H9 (cell line): ENCODE results near the gene CARD19. TPM values are rescaled to one million over a fixed set of nuclear protein-coding genes. Genes with fewer than 3 reads are reported as not detected.
A peak's percentile ranks its signal among the peaks of the same experiment; 100 is the strongest.

Source experiments
- DNase-seq: peaks from one replicate; pipeline ENCODE4 v3.0.0-alpha.2; 2017
- H2AFZ ChIP-seq: one replicate; pipeline ENCODE4 v1.6.1; 2013; ENCODE audit warnings: mild to moderate bottlenecking, low read length, control low read depth, moderate library complexity
- H2AK5ac ChIP-seq: 2 replicates; pipeline ENCODE4 v1.6.1; 2013; ENCODE audit warnings: low read length, control low read depth, mixed read lengths; ENCODE audit not compliant: insufficient read length
- H2BK120ac ChIP-seq: one replicate; pipeline ENCODE4 v1.6.1; 2013; ENCODE audit warnings: low read depth, mild to moderate bottlenecking, low read length, control low read depth, inconsistent platforms; ENCODE audit not compliant: poor library complexity, severe bottlenecking
- H2BK12ac ChIP-seq: 2 replicates; pipeline ENCODE4 v1.6.1; 2013; ENCODE audit warnings: low read length, control low read depth, mixed read lengths, low read depth; ENCODE audit not compliant: insufficient read length
- H2BK15ac ChIP-seq: 2 replicates; pipeline ENCODE4 v1.6.1; 2013; ENCODE audit warnings: low read depth, low read length, control low read depth
- H2BK20ac ChIP-seq: one replicate; pipeline ENCODE4 v1.6.1; 2013; ENCODE audit warnings: low read depth, mild to moderate bottlenecking, low read length, control low read depth, inconsistent platforms; ENCODE audit not compliant: poor library complexity, severe bottlenecking
- H2BK5ac ChIP-seq: 2 replicates; pipeline ENCODE4 v1.6.1; 2013; ENCODE audit warnings: low read length, control low read depth, mixed read lengths; ENCODE audit not compliant: insufficient read length
- H3K14ac ChIP-seq: 2 replicates; pipeline ENCODE4 v1.6.1; 2013; ENCODE audit warnings: low read length, control low read depth; ENCODE audit not compliant: insufficient read depth
- H3K18ac ChIP-seq: 2 replicates; pipeline ENCODE4 v1.6.1; 2013; ENCODE audit warnings: low read depth, mild to moderate bottlenecking, mixed read lengths, low read length, control low read depth; ENCODE audit not compliant: insufficient read length
- H3K23ac ChIP-seq: 2 replicates; pipeline ENCODE4 v1.6.1; 2013; ENCODE audit warnings: low read length, control low read depth, mixed read lengths, low read depth; ENCODE audit not compliant: insufficient read length
- H3K23me2 ChIP-seq: 2 replicates; pipeline ENCODE4 v1.6.1; 2013; ENCODE audit warnings: low read depth, mild to moderate bottlenecking, mixed read lengths, low read length, control low read depth; ENCODE audit not compliant: insufficient read length, poor library complexity, severe bottlenecking
- H3K27ac ChIP-seq: 2 replicates; pipeline ENCODE4 v1.5.1; 2013; ENCODE audit warnings: low read length, control low read depth, mixed read lengths, low read depth; ENCODE audit not compliant: insufficient read length
- H3K27me3 ChIP-seq: 2 replicates; pipeline ENCODE4 v1.6.1; 2013; ENCODE audit warnings: low read length, control low read depth, inconsistent platforms; ENCODE audit not compliant: insufficient read depth
- H3K4ac ChIP-seq: 2 replicates; pipeline ENCODE4 v1.6.1; 2013; ENCODE audit warnings: low read depth, mild to moderate bottlenecking, control low read depth, inconsistent platforms, low read length, moderate library complexity
- H3K4me1 ChIP-seq: 2 replicates; pipeline ENCODE4 v1.6.1; 2013; ENCODE audit warnings: low read length, control low read depth, inconsistent platforms; ENCODE audit not compliant: insufficient read depth
- H3K4me2 ChIP-seq: 2 replicates; pipeline ENCODE4 v1.6.1; 2013; ENCODE audit warnings: low read length, control low read depth, mixed read lengths; ENCODE audit not compliant: insufficient read length, insufficient read depth
- H3K56ac ChIP-seq: 2 replicates; pipeline ENCODE4 v1.6.1; 2013; ENCODE audit warnings: low read depth, mild to moderate bottlenecking, mixed read lengths, low read length, control low read depth; ENCODE audit not compliant: insufficient read length
- H3K79me1 ChIP-seq: 2 replicates; pipeline ENCODE4 v1.6.1; 2013; ENCODE audit warnings: low read depth, mild to moderate bottlenecking, moderate library complexity, low read length, control low read depth, inconsistent platforms; ENCODE audit not compliant: insufficient read depth, poor library complexity, severe bottlenecking
- H3K79me2 ChIP-seq: 2 replicates; pipeline ENCODE4 v1.6.1; 2013; ENCODE audit warnings: low read length, control low read depth, inconsistent platforms; ENCODE audit not compliant: insufficient read depth
- H3K9ac ChIP-seq: 2 replicates; pipeline ENCODE4 v1.6.1; 2013; ENCODE audit warnings: low read length, control low read depth, mixed read lengths; ENCODE audit not compliant: insufficient read length; ENCODE audit errors: extremely low read depth
- H3K9me3 ChIP-seq: one replicate; pipeline ENCODE4 v1.6.1; 2013; ENCODE audit warnings: low read depth, low read length, inconsistent platforms; ENCODE audit not compliant: control insufficient read depth
- H3T11ph ChIP-seq: one replicate; pipeline ENCODE4 v1.6.1; 2013; ENCODE audit warnings: mild to moderate bottlenecking, low read length, control low read depth, inconsistent platforms
- H4K20me1 ChIP-seq: one replicate; pipeline ENCODE4 v1.6.1; 2013; ENCODE audit not compliant: control insufficient read depth, insufficient read length, insufficient read depth
- H4K5ac ChIP-seq: 2 replicates; pipeline ENCODE4 v1.6.1; 2013; ENCODE audit warnings: low read depth, mild to moderate bottlenecking, mixed read lengths, low read length, control low read depth; ENCODE audit not compliant: insufficient read length
- H4K8ac ChIP-seq: replicated peaks from 2 replicates; pipeline ENCODE4 v1.6.1; 2013; ENCODE audit warnings: low read length, control low read depth, mixed read lengths, low read depth; ENCODE audit not compliant: insufficient read length
- H4K91ac ChIP-seq: 2 replicates; pipeline ENCODE4 v1.6.1; 2013; ENCODE audit warnings: low read depth, mild to moderate bottlenecking, moderate library complexity, mixed read lengths, low read length, control low read depth; ENCODE audit not compliant: insufficient read length
- H3K27ac Mint-ChIP-seq, 3 experiments: 2 replicates in 2 of 3; 3 replicates in 1 of 3; pipeline ENCODE4 v1.8.0; 2020 to 2021; ENCODE audit warnings: mixed read lengths in 3 of 3, mild to moderate bottlenecking in 1 of 3, moderate library complexity in 1 of 3
- H3K27me3 Mint-ChIP-seq: 2 replicates; pipeline ENCODE4 v1.8.0; 2021; ENCODE audit warnings: low read depth, mild to moderate bottlenecking, moderate library complexity, mixed read lengths
- H3K36me3 Mint-ChIP-seq, 3 experiments: 2 replicates in 2 of 3; 3 replicates in 1 of 3; pipeline ENCODE4 v1.8.0; 2020 to 2021; ENCODE audit warnings: low read depth in 3 of 3, mixed read lengths in 3 of 3; ENCODE audit not compliant: insufficient read depth in 1 of 3
- H3K4me1 Mint-ChIP-seq, 2 experiments: 2 replicates each; pipeline ENCODE4 v1.8.0; 2020; ENCODE audit warnings: mixed read lengths in 2 of 2
- H3K4me3 Mint-ChIP-seq, 2 experiments: 2 replicates in 1 of 2; 3 replicates in 1 of 2; pipeline ENCODE4 v1.8.0; 2020 to 2021; ENCODE audit warnings: mild to moderate bottlenecking in 2 of 2, mixed read lengths in 2 of 2, moderate library complexity in 1 of 2
- H3K9me3 Mint-ChIP-seq, 2 experiments: 2 replicates in 1 of 2; 3 replicates in 1 of 2; pipeline ENCODE4 v1.8.0; 2020; ENCODE audit warnings: mild to moderate bottlenecking in 2 of 2, mixed read lengths in 2 of 2, moderate library complexity in 1 of 2
- CTCF ChIP-seq: fragments of 200-600 bp; sonication (generic); conservative IDR thresholded peaks from 3 replicates; pipeline ENCODE4 v1.8.0; 2021; ENCODE audit warnings: antibody characterized with exemption, mild to moderate bottlenecking
- WGBS: extraction: QIAGEN DNeasy Blood & Tissue Kit; methylation state at CpG from one replicate; pipeline ENCODE4 v1.1.7; 2013; ENCODE audit warnings: missing lambda C conversion rate, low lambda C conversion rate, mixed read lengths; ENCODE audit not compliant: insufficient read length; ENCODE audit errors: extremely low coverage; 5-methylcytosine and 5-hydroxymethylcytosine counted together
- total RNA-seq: library from RNA; stranded (reverse); gene quantifications from 2 replicates; pipeline ENCODE4 v1.2.1, GENCODE V29; 2021

CARD19 gene
- total RNA-seq, 1 experiment from 2014 or later: 21.4 TPM

- Histone ChIP-seq H2BK120ac (no peak overlapping the region), H3K23ac (no peak overlapping the region), H3K27ac (no peak overlapping the region), H3K23me2 (peaks cover 9% of the 10 kb centered on the region), H3K14ac (no peak overlapping the region), H2BK5ac (no peak overlapping the region), H2BK15ac (no peak overlapping the region), H3K4me1 (no peaks in the 10 kb centered on the region; the same call in 1 of the 2 replicates), H3K27me3 (no peaks in the 10 kb centered on the region), H2AFZ (no peak overlapping the region), H3K79me1 (no peaks in the 10 kb centered on the region), H3K79me2 (no peaks in the 10 kb centered on the region), H3K4me2 (no peak overlapping the region), H2BK20ac (no peak overlapping the region), H4K20me1 (peaks cover 3% of the 10 kb centered on the region), H3K9me3 (no peaks in the 10 kb centered on the region), H3K56ac (no peak overlapping the region), H4K91ac (no peak overlapping the region), H3K4ac (no peak overlapping the region), H2BK12ac (no peak overlapping the region), H3K9ac (no peak overlapping the region), H2AK5ac (no peak overlapping the region), H3K18ac (no peak overlapping the region), H4K8ac (no peak overlapping the region), H3T11ph (no peak overlapping the region), H4K5ac (no peak overlapping the region)
- 0 out of 7 replicates have a peak, but pooled peaks cover 0 to 2% (median 0%) of the 10 kb centered on the region in 3 experiments for H3K36me3 Mint-ChIP-seq
- no peaks in the 10 kb centered on the region; a peak in 1 of 5 replicates for H3K9me3 Mint-ChIP-seq
- WGBS: no CpG with 5 or more reads among the region's 7 CpGs
- TF ChIP-seq CTCF: no peak
- no peak for DNase-seq
- H3K27ac Mint-ChIP-seq: peak overlapping the region in 1 of 3 experiments; percentile 44; a peak in 1 of 7 replicates
- H3K27me3 Mint-ChIP-seq: peaks cover 2% of the 10 kb centered on the region
- H3K4me1 Mint-ChIP-seq: peaks cover 18 to 19% of the 10 kb centered on the region in 2 experiments
- peak overlapping the region in 1 of 2 experiments; percentile 75; a peak in 4 of 5 replicates for H3K4me3 Mint-ChIP-seq
These were observed 1.9 kb upstream of the CARD19 start for GRCh38 chr9:93093877-93094657.
